Measurements from ENCODE around the gene PLSCR1.
A peak's percentile ranks its signal among the peaks of the same experiment; 100 is the strongest.
"Not testable (repeated sequence)": the region's sequence is repeated elsewhere in the genome, so short reads cannot be mapped to it uniquely, and the experiment has no call there.

Gene PLSCR1

GRCh38 chr3:146502887-146503460 is 41.4 kb downstream of the PLSCR1 start:
- no peak overlapping the region for H3K27ac Mint-ChIP-seq (ENCODE audit: low read depth)
- H3K36me3 Mint-ChIP-seq (ENCODE audit: insufficient read depth): no peaks in the 10 kb centered on the region
- no peaks in the 10 kb centered on the region for H3K27me3 Mint-ChIP-seq
- no peaks in the 10 kb centered on the region for H3K9me3 Mint-ChIP-seq
- ATAC-seq (replicated peaks; ENCODE audit: extremely low read depth, poor library complexity, severe bottlenecking): no peak
- H3K4me1 Mint-ChIP-seq: peaks cover 4% of the 10 kb centered on the region
- no peak for DNase-seq (ENCODE audit: low spot score in 2 of 2)
- H3K4me3 Mint-ChIP-seq: no peak overlapping the region

- Mint-ChIP-seq H3K27ac (ENCODE audit: low read depth) (no peak overlapping the region), H3K9me3 (no peaks in the 10 kb centered on the region), H3K36me3 (ENCODE audit: insufficient read depth) (no peaks in the 10 kb centered on the region), H3K4me3 (no peak overlapping the region), H3K27me3 (no peaks in the 10 kb centered on the region), H3K4me1 (peaks cover 11% of the 10 kb centered on the region)
- ATAC-seq (replicated peaks; ENCODE audit: extremely low read depth, poor library complexity, severe bottlenecking): no peak
- no peak for DNase-seq (ENCODE audit: low spot score in 2 of 2)
Measured at GRCh38 chr3:146501752-146502151, 42.7 kb downstream of the PLSCR1 start.

GRCh38 chr3:146499701-146500100 is 44.7 kb downstream of the PLSCR1 start:
- ATAC-seq (replicated peaks; ENCODE audit: extremely low read depth, poor library complexity, severe bottlenecking): no peak
- H3K4me3 Mint-ChIP-seq: no peak overlapping the region
- DNase-seq (ENCODE audit: low spot score in 2 of 2): no peak

GRCh38 chr3:146498002-146498736 is 46.2 kb downstream of the PLSCR1 start:
- H3K27me3 Mint-ChIP-seq: peaks cover 8% of the 10 kb centered on the region
- ATAC-seq (replicated peaks; ENCODE audit: extremely low read depth, poor library complexity, severe bottlenecking) (peak; percentile 78), DNase-seq (ENCODE audit: low spot score in 2 of 2) (peak in 1 of 2 donors; percentile 16)
- no peaks in the 10 kb centered on the region for H3K36me3 Mint-ChIP-seq (ENCODE audit: insufficient read depth)
- H3K4me3 Mint-ChIP-seq: peak overlapping the region; percentile 44
- no peak overlapping the region for H3K27ac Mint-ChIP-seq (ENCODE audit: low read depth)
- H3K9me3 Mint-ChIP-seq: no peaks in the 10 kb centered on the region
- peaks cover 16% of the 10 kb centered on the region for H3K4me1 Mint-ChIP-seq

More at GRCh38 chr3:146499701-146500100, 44.7 kb downstream of the PLSCR1 start:
- no peak overlapping the region for H3K27ac Mint-ChIP-seq (ENCODE audit: low read depth)
- H3K27me3 Mint-ChIP-seq: no peaks in the 10 kb centered on the region
- no peaks in the 10 kb centered on the region for H3K9me3 Mint-ChIP-seq
- H3K4me1 Mint-ChIP-seq: peaks cover 16% of the 10 kb centered on the region
- no peaks in the 10 kb centered on the region for H3K36me3 Mint-ChIP-seq (ENCODE audit: insufficient read depth)

GRCh38 chr3:146497145-146497843 is 47.1 kb downstream of the PLSCR1 start:
- not testable (repeated sequence) for ATAC-seq (replicated peaks; ENCODE audit: extremely low read depth, poor library complexity, severe bottlenecking); H3K36me3 Mint-ChIP-seq (ENCODE audit: insufficient read depth); H3K27ac Mint-ChIP-seq (ENCODE audit: low read depth); H3K9me3 Mint-ChIP-seq; H3K4me3 Mint-ChIP-seq; DNase-seq (ENCODE audit: low spot score in 2 of 2)
- peaks cover 16% of the 10 kb centered on the region for H3K4me1 Mint-ChIP-seq
- H3K27me3 Mint-ChIP-seq: peaks cover 17% of the 10 kb centered on the region

GRCh38 chr3:146496726-146497125 is 47.7 kb downstream of the PLSCR1 start:
- Mint-ChIP-seq H3K27me3 (peaks cover 22% of the 10 kb centered on the region), H3K36me3 (ENCODE audit: insufficient read depth) (no peaks in the 10 kb centered on the region), H3K4me3 (no peak overlapping the region), H3K9me3 (peaks cover 8% of the 10 kb centered on the region), H3K4me1 (peaks cover 16% of the 10 kb centered on the region), H3K27ac (ENCODE audit: low read depth) (no peak overlapping the region)
- ATAC-seq (replicated peaks; ENCODE audit: extremely low read depth, poor library complexity, severe bottlenecking) (no peak), DNase-seq (ENCODE audit: low spot score in 2 of 2) (no peak)

- H3K36me3 Mint-ChIP-seq (ENCODE audit: insufficient read depth): no peaks in the 10 kb centered on the region
- peaks cover 25% of the 10 kb centered on the region for H3K27me3 Mint-ChIP-seq
- no peak overlapping the region for H3K4me3 Mint-ChIP-seq
- H3K9me3 Mint-ChIP-seq: peaks cover 9% of the 10 kb centered on the region
- no peak for DNase-seq (ENCODE audit: low spot score in 2 of 2)
- peaks cover 16% of the 10 kb centered on the region for H3K4me1 Mint-ChIP-seq
- ATAC-seq (replicated peaks; ENCODE audit: extremely low read depth, poor library complexity, severe bottlenecking): no peak
- H3K27ac Mint-ChIP-seq (ENCODE audit: low read depth): no peak overlapping the region
Measured at GRCh38 chr3:146496251-146496650, 48.2 kb downstream of the PLSCR1 start.

- H3K27ac Mint-ChIP-seq (ENCODE audit: low read depth): no peak overlapping the region
- H3K4me1 Mint-ChIP-seq: peaks cover 16% of the 10 kb centered on the region
- no peaks in the 10 kb centered on the region for H3K36me3 Mint-ChIP-seq (ENCODE audit: insufficient read depth)
- peaks cover 19% of the 10 kb centered on the region for H3K9me3 Mint-ChIP-seq
- no peak for DNase-seq (ENCODE audit: low spot score in 2 of 2)
- H3K4me3 Mint-ChIP-seq: no peak overlapping the region
- ATAC-seq (replicated peaks; ENCODE audit: extremely low read depth, poor library complexity, severe bottlenecking): no peak
- H3K27me3 Mint-ChIP-seq: peaks cover 36% of the 10 kb centered on the region
Measured at GRCh38 chr3:146493761-146494160, 50.6 kb downstream of the PLSCR1 start.

- DNase-seq (ENCODE audit: low spot score in 2 of 2): no peak
- no peak overlapping the region for H3K27ac Mint-ChIP-seq (ENCODE audit: low read depth)
Measured at GRCh38 chr3:146493221-146493620, 51.2 kb downstream of the PLSCR1 start.

GRCh38 chr3:146491303-146491702 is 53.1 kb downstream of the PLSCR1 start:
- Mint-ChIP-seq H3K4me1 (peaks cover 3% of the 10 kb centered on the region), H3K4me3 (no peak overlapping the region), H3K27me3 (peaks cover 54% of the 10 kb centered on the region), H3K27ac (ENCODE audit: low read depth) (no peak overlapping the region), H3K36me3 (ENCODE audit: insufficient read depth) (no peaks in the 10 kb centered on the region), H3K9me3 (peaks cover 19% of the 10 kb centered on the region)
- no peak for DNase-seq (ENCODE audit: low spot score in 2 of 2)
- ATAC-seq (replicated peaks; ENCODE audit: extremely low read depth, poor library complexity, severe bottlenecking): no peak

More at GRCh38 chr3:146493221-146493620, 51.2 kb downstream of the PLSCR1 start:
- no peak for ATAC-seq (replicated peaks; ENCODE audit: extremely low read depth, poor library complexity, severe bottlenecking)
- H3K27me3 Mint-ChIP-seq: peaks cover 36% of the 10 kb centered on the region
- H3K36me3 Mint-ChIP-seq (ENCODE audit: insufficient read depth): no peaks in the 10 kb centered on the region
- H3K4me1 Mint-ChIP-seq: peaks cover 14% of the 10 kb centered on the region
- H3K9me3 Mint-ChIP-seq: peaks cover 19% of the 10 kb centered on the region
- no peak overlapping the region for H3K4me3 Mint-ChIP-seq

GRCh38 chr3:146485297-146485696 is 59.1 kb downstream of the PLSCR1 start:
- Mint-ChIP-seq H3K9me3 (peaks cover 10% of the 10 kb centered on the region), H3K27ac (ENCODE audit: low read depth) (no peak overlapping the region), H3K36me3 (ENCODE audit: insufficient read depth) (no peaks in the 10 kb centered on the region), H3K4me1 (no peaks in the 10 kb centered on the region), H3K27me3 (peaks cover 77% of the 10 kb centered on the region), H3K4me3 (no peak overlapping the region)
- ATAC-seq (replicated peaks; ENCODE audit: extremely low read depth, poor library complexity, severe bottlenecking) (no peak), DNase-seq (ENCODE audit: low spot score in 2 of 2) (no peak)

GRCh38 chr3:146476094-146476740 is 68.2 kb downstream of the PLSCR1 start:
- Mint-ChIP-seq H3K36me3 (ENCODE audit: insufficient read depth) (no peaks in the 10 kb centered on the region), H3K4me3 (no peak overlapping the region), H3K27ac (ENCODE audit: low read depth) (no peak overlapping the region), H3K9me3 (no peaks in the 10 kb centered on the region), H3K27me3 (peaks cover 68% of the 10 kb centered on the region), H3K4me1 (no peaks in the 10 kb centered on the region)
- DNase-seq (ENCODE audit: low spot score in 2 of 2): no peak
- no peak for ATAC-seq (replicated peaks; ENCODE audit: extremely low read depth, poor library complexity, severe bottlenecking)

Measured in central memory CD8-positive, alpha-beta T cell (primary cell).